ENCODE measurements around the gene PGP.

- TF ChIP-seq POLR2AphosphoS5 (IDR thresholded peaks at IDR 0.05; ENCODE audit: borderline replicate concordance, low read depth, low read length): peak; percentile 89
- no peak for TF ChIP-seq EZH2 (IDR thresholded peaks at IDR 0.05)
Observed at GRCh38 chr16:2205104-2205966, 9.3 kb downstream of the PGP start, which contains the start of gene MLST8.

All from SK-N-MC (cell line).